Lower leg skin (tissue), 3 donors: ENCODE data around the gene CYP3A7.

Experiments
- POLR2A ChIP-seq, 2 donors: fragments of 450-650 bp; IDR thresholded peaks; one replicate each; pipeline ENCODE4 v1.6.1; 2016 to 2017; ENCODE audit warnings: antibody characterized with exemption in 2 of 2, mild to moderate bottlenecking in 1 of 2, moderate library complexity in 1 of 2
- TF ChIP-seq, protein P1 (sequence below), 3 donors: fragments of 450-650 bp; IDR thresholded peaks; one replicate each; pipeline ENCODE4 v1.5.1; 2016; ENCODE audit warnings: antibody characterized with exemption in 3 of 3, mild to moderate bottlenecking in 3 of 3, moderate library complexity in 2 of 3

DNA sequence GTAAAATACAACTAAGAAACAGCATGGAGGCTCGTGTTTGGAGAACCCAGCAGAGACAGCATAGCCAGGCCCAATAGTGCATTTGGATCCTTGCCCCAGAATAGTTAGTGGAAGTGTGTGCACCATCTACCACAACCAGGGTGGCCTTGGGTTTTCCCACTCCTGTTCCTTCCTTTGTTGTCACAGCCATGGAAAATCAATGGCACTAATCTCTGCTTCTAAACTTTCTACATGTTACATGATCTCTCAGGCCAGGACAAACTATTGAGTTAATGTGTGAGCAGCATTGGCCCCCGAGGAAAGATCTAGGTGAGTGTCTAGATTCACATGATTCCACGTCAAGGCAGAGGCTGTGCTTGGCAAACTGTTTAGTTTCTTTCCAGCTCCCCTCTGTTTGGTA, 2.0 kb downstream of the CYP3A7 start:
- TF ChIP-seq, protein P1, sequence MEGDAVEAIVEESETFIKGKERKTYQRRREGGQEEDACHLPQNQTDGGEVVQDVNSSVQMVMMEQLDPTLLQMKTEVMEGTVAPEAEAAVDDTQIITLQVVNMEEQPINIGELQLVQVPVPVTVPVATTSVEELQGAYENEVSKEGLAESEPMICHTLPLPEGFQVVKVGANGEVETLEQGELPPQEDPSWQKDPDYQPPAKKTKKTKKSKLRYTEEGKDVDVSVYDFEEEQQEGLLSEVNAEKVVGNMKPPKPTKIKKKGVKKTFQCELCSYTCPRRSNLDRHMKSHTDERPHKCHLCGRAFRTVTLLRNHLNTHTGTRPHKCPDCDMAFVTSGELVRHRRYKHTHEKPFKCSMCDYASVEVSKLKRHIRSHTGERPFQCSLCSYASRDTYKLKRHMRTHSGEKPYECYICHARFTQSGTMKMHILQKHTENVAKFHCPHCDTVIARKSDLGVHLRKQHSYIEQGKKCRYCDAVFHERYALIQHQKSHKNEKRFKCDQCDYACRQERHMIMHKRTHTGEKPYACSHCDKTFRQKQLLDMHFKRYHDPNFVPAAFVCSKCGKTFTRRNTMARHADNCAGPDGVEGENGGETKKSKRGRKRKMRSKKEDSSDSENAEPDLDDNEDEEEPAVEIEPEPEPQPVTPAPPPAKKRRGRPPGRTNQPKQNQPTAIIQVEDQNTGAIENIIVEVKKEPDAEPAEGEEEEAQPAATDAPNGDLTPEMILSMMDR (IDR thresholded peaks at IDR 0.05) = no peak
- TF ChIP-seq POLR2A (IDR thresholded peaks at IDR 0.05) = no peak
